DMS 273 (cell line): ENCODE measurements around the gene RIT1.
"Not testable (repeated sequence)": the region's sequence is repeated elsewhere in the genome, so short reads cannot be mapped to it uniquely, and the experiment has no call there.

Experiments
- DNase-seq: peaks from one replicate; lab custom pipeline; 2025; ENCODE audit not compliant: unreplicated experiment; lab: John Stamatoyannopoulos, UW

The RIT1 gene

GRCh38 chr1:155895617-155896016 is 15.5 kb downstream of the RIT1 start:
- DNase-seq: not testable (repeated sequence)

- no peak for DNase-seq
Observed at GRCh38 chr1:155893389-155894142, 17.6 kb downstream of the RIT1 start.

GRCh38 chr1:155892796-155893195 is 18.4 kb downstream of the RIT1 start:
- no peak for DNase-seq

- no peak for DNase-seq
Observed at GRCh38 chr1:155890251-155890650, 20.9 kb downstream of the RIT1 start.

GRCh38 chr1:155889566-155889965 is 21.6 kb downstream of the RIT1 start:
- no peak for DNase-seq

GRCh38 chr1:155888481-155888880 is 22.7 kb downstream of the RIT1 start:
- no peak for DNase-seq

- no peak for DNase-seq
Observed at GRCh38 chr1:155884982-155885381, 26.2 kb downstream of the RIT1 start.

GRCh38 chr1:155884031-155884960 is 26.9 kb downstream of the RIT1 start:
- no peak for DNase-seq

- DNase-seq: no peak
Observed at GRCh38 chr1:155882766-155883165, 28.4 kb downstream of the RIT1 start.

GRCh38 chr1:155882235-155882634 is 28.9 kb downstream of the RIT1 start:
- DNase-seq: no peak

- no peak for DNase-seq
Observed at GRCh38 chr1:155880950-155881349, 30.2 kb downstream of the RIT1 start.

GRCh38 chr1:155880251-155880650 is 30.9 kb downstream of the RIT1 start:
- no peak for DNase-seq

GRCh38 chr1:155877945-155878344 is 33.2 kb downstream of the RIT1 start:
- DNase-seq: no peak

GRCh38 chr1:155873860-155874259 is 37.3 kb downstream of the RIT1 start:
- peak; percentile 41 for DNase-seq

GRCh38 chr1:155872527-155872926 is 38.6 kb downstream of the RIT1 start:
- DNase-seq: no peak

- peak; percentile 85 for DNase-seq
Observed at GRCh38 chr1:155871390-155871789, 39.8 kb downstream of the RIT1 start.

GRCh38 chr1:155867766-155868165 is 43.4 kb downstream of the RIT1 start:
- DNase-seq: no peak

- DNase-seq: no peak
Observed at GRCh38 chr1:155864393-155864792, 46.8 kb downstream of the RIT1 start.

- DNase-seq: no peak
Observed at GRCh38 chr1:155861896-155862295, 49.3 kb downstream of the RIT1 start.

GRCh38 chr1:155860970-155861510 is 50.1 kb downstream of the RIT1 start:
- no peak for DNase-seq
